OCI-LY1 (cell line): Measurements from ENCODE around the gene PBOV1.

Experiments used
- H2AFZ ChIP-seq: fragments of 200-600 bp; sonication (generic), shearing (Covaris generic); 2 replicates; pipeline ENCODE4 v1.6.0; 2014; ENCODE audit warnings: antibody characterized with exemption, mild to moderate bottlenecking, low read length
- H3F3A ChIP-seq: fragments of 200-600 bp; sonication (generic), shearing (Covaris generic); 2 replicates; pipeline ENCODE4 v1.6.0; 2014; ENCODE audit warnings: mild to moderate bottlenecking, antibody characterized with exemption, low read length, moderate library complexity; ENCODE audit not compliant: insufficient read depth
- H3K27ac ChIP-seq: fragments of 200-600 bp; sonication (generic); 2 replicates; pipeline ENCODE4 v1.5.1; 2014; ENCODE audit warnings: low read length, mixed run types, mild to moderate bottlenecking, low read depth; ENCODE audit not compliant: poor library complexity, severe bottlenecking
- H3K27me3 ChIP-seq: fragments of 200-600 bp; sonication (generic); 2 replicates; pipeline ENCODE4 v1.6.0; 2014; ENCODE audit warnings: antibody characterized with exemption, mild to moderate bottlenecking, low read length, moderate library complexity; ENCODE audit not compliant: insufficient read depth
- H3K36me3 ChIP-seq: fragments of 200-600 bp; sonication (generic); 2 replicates; pipeline ENCODE4 v1.6.1; 2014; ENCODE audit warnings: mild to moderate bottlenecking, antibody characterized with exemption, low read length, moderate library complexity, mixed read lengths; ENCODE audit not compliant: insufficient read depth
- H3K4me1 ChIP-seq: fragments of 200-600 bp; sonication (generic); 2 replicates; pipeline ENCODE4 v1.5.1; 2014; ENCODE audit warnings: mild to moderate bottlenecking, low read length, moderate library complexity; ENCODE audit not compliant: insufficient read depth, severe bottlenecking
- H3K4me2 ChIP-seq: fragments of 200-600 bp; sonication (generic), shearing (Covaris generic); 2 replicates; pipeline ENCODE4 v1.6.1; 2014; ENCODE audit warnings: low read length
- H3K4me3 ChIP-seq: fragments of 200-600 bp; sonication (generic); 2 replicates; pipeline ENCODE4 v1.5.1; 2014; ENCODE audit warnings: low read length, low read depth, mild to moderate bottlenecking, mixed read lengths; ENCODE audit not compliant: poor library complexity, severe bottlenecking
- H3K79me2 ChIP-seq: fragments of 200-600 bp; shearing (Covaris generic); 2 replicates; pipeline ENCODE4 v1.6.1; 2016; ENCODE audit warnings: mixed run types, low read length, mixed read lengths; ENCODE audit not compliant: insufficient read depth
- H3K9ac ChIP-seq: fragments of 200-600 bp; sonication (generic), shearing (Covaris generic); 2 replicates; pipeline ENCODE4 v1.6.1; 2014; ENCODE audit warnings: mild to moderate bottlenecking, low read length, mixed read lengths
- H3K9me2 ChIP-seq: fragments of 200-600 bp; sonication (generic), shearing (Covaris generic); 2 replicates; pipeline ENCODE4 v1.6.1; 2014; ENCODE audit warnings: low read depth, mild to moderate bottlenecking, low read length, mixed read lengths
- H3K9me3 ChIP-seq: fragments of 200-600 bp; shearing (Covaris generic); 2 replicates; pipeline ENCODE4 v1.6.1; 2014; ENCODE audit warnings: low read length, mixed read lengths
- H4K20me1 ChIP-seq: fragments of 200-600 bp; sonication (generic), shearing (Covaris generic); 2 replicates; pipeline ENCODE4 v1.6.0; 2016; ENCODE audit warnings: mild to moderate bottlenecking, low read length; ENCODE audit not compliant: insufficient read depth
- CTCF ChIP-seq: fragments of 200-600 bp; sonication (generic), shearing (Covaris generic); IDR thresholded peaks from 2 replicates; pipeline ENCODE4 v1.5.1; 2017; ENCODE audit warnings: mild to moderate bottlenecking, antibody characterized with exemption, low read length, moderate library complexity, mixed read lengths
- EZH2 ChIP-seq: fragments of 200-600 bp; sonication (generic), shearing (Covaris generic); IDR thresholded peaks from 2 replicates; pipeline ENCODE4 v1.8.0; 2017; ENCODE audit warnings: borderline replicate concordance, mixed run types, mild to moderate bottlenecking, antibody characterized with exemption, low read length, moderate library complexity, mixed read lengths

The PBOV1 gene

GRCh38 chr6:138258197-138258596 lies 39.9 kb upstream of the PBOV1 start:
- Histone ChIP-seq H2AFZ (no peak overlapping the region), H3K4me1 (no peaks in the 10 kb centered on the region), H3K9me3 (no peaks in the 10 kb centered on the region), H3K27ac (no peak overlapping the region), H3K79me2 (no peaks in the 10 kb centered on the region), H4K20me1 (no peaks in the 10 kb centered on the region), H3K4me2 (no peak overlapping the region), H3K9ac (no peak overlapping the region), H3F3A (no peaks in the 10 kb centered on the region), H3K4me3 (no peak overlapping the region), H3K27me3 (no peaks in the 10 kb centered on the region), H3K9me2 (no peaks in the 10 kb centered on the region), H3K36me3 (no peaks in the 10 kb centered on the region)
- TF ChIP-seq CTCF (no peak), EZH2 (no peak)

- H4K20me1 ChIP-seq, result no peaks in the 10 kb centered on the region
- no peaks in the 10 kb centered on the region for H3K9me2 ChIP-seq
- TF ChIP-seq EZH2 (no peak), CTCF (no peak)
- no peaks in the 10 kb centered on the region for H3F3A ChIP-seq
- H3K4me3 ChIP-seq, result no peak overlapping the region
- no peak overlapping the region for H2AFZ ChIP-seq
- no peaks in the 10 kb centered on the region for H3K79me2 ChIP-seq
- no peak overlapping the region for H3K4me2 ChIP-seq
- H3K27ac ChIP-seq, result no peak overlapping the region
- H3K4me1 ChIP-seq, result no peaks in the 10 kb centered on the region
- H3K9ac ChIP-seq, result no peak overlapping the region
- no peaks in the 10 kb centered on the region for H3K9me3 ChIP-seq
- H3K27me3 ChIP-seq, result no peaks in the 10 kb centered on the region
- H3K36me3 ChIP-seq, result no peaks in the 10 kb centered on the region
These were observed 39.3 kb upstream of the PBOV1 start for GRCh38 chr6:138257638-138258040.

- Histone ChIP-seq H2AFZ (no peak overlapping the region), H3K27me3 (no peaks in the 10 kb centered on the region), H3K9me3 (no peaks in the 10 kb centered on the region), H3K9me2 (no peaks in the 10 kb centered on the region), H3K36me3 (no peaks in the 10 kb centered on the region), H4K20me1 (no peaks in the 10 kb centered on the region), H3K79me2 (no peaks in the 10 kb centered on the region), H3K4me2 (no peak overlapping the region), H3K4me3 (no peak overlapping the region), H3K27ac (no peak overlapping the region), H3K9ac (no peak overlapping the region), H3F3A (no peaks in the 10 kb centered on the region), H3K4me1 (no peaks in the 10 kb centered on the region)
- no peak for TF ChIP-seq EZH2
- TF ChIP-seq CTCF, result no peak
These were observed 37.2 kb upstream of the PBOV1 start for GRCh38 chr6:138255443-138255842.
